NCI-H2081 treated with DMSO at 0.1 percent for 48 hours (cell line): ENCODE results near the gene DTNB.

Experiments used
- DNase-seq: peaks from one replicate; lab custom pipeline; 2025; lab: John Stamatoyannopoulos, UW

The DTNB gene

GRCh38 chr2:25385910-25386309, 287.5 kb downstream of the DTNB start:
- DNase-seq, result no peak

- no peak for DNase-seq
Observed at GRCh38 chr2:25383806-25384205, 289.6 kb downstream of the DTNB start.

- DNase-seq, result no peak
Observed at GRCh38 chr2:25381502-25381901, 291.9 kb downstream of the DTNB start.

GRCh38 chr2:25380586-25381375, 292.6 kb downstream of the DTNB start:
- DNase-seq, result no peak

GRCh38 chr2:25380023-25380422, 293.4 kb downstream of the DTNB start:
- DNase-seq, result no peak

GRCh38 chr2:25379535-25379934, 293.8 kb downstream of the DTNB start:
- no peak for DNase-seq

- DNase-seq, result no peak
Observed at GRCh38 chr2:25378731-25379490, 294.5 kb downstream of the DTNB start.

GRCh38 chr2:25377822-25378421, 295.5 kb downstream of the DTNB start:
- no peak for DNase-seq

GRCh38 chr2:25376750-25377621, 296.4 kb downstream of the DTNB start:
- peak; percentile 81 for DNase-seq

GRCh38 chr2:25375989-25376545, 297.3 kb downstream of the DTNB start:
- no peak for DNase-seq

GRCh38 chr2:25375371-25375988, 297.9 kb downstream of the DTNB start:
- no peak for DNase-seq

GRCh38 chr2:25374827-25375226, 298.6 kb downstream of the DTNB start:
- no peak for DNase-seq

- no peak for DNase-seq
Observed at GRCh38 chr2:25374411-25374810, 299.0 kb downstream of the DTNB start.

- peak; percentile 78 for DNase-seq
Observed at GRCh38 chr2:25373269-25373981, 300.0 kb downstream of the DTNB start.

- DNase-seq, result no peak
Observed at GRCh38 chr2:25372405-25373268, 300.7 kb downstream of the DTNB start.

- DNase-seq, result no peak
Observed at GRCh38 chr2:25371253-25372241, 301.8 kb downstream of the DTNB start.

- DNase-seq, result no peak
Observed at GRCh38 chr2:25369876-25370275, 303.5 kb downstream of the DTNB start.

GRCh38 chr2:25369439-25369838, 303.9 kb downstream of the DTNB start:
- DNase-seq, result no peak
